Inflammatory macrophage treated with lipopolysaccharide for 4 hours (primary cell): ENCODE data around the gene HEPN1.

Experiments used
- DNase-seq: peaks from one replicate; pipeline ENCODE4 v3.0.0-alpha.2; 2020

The HEPN1 gene

GRCh38 chr11:124902616-124903015 is 16.4 kb upstream of the HEPN1 start:
- no peak for DNase-seq

DNA sequence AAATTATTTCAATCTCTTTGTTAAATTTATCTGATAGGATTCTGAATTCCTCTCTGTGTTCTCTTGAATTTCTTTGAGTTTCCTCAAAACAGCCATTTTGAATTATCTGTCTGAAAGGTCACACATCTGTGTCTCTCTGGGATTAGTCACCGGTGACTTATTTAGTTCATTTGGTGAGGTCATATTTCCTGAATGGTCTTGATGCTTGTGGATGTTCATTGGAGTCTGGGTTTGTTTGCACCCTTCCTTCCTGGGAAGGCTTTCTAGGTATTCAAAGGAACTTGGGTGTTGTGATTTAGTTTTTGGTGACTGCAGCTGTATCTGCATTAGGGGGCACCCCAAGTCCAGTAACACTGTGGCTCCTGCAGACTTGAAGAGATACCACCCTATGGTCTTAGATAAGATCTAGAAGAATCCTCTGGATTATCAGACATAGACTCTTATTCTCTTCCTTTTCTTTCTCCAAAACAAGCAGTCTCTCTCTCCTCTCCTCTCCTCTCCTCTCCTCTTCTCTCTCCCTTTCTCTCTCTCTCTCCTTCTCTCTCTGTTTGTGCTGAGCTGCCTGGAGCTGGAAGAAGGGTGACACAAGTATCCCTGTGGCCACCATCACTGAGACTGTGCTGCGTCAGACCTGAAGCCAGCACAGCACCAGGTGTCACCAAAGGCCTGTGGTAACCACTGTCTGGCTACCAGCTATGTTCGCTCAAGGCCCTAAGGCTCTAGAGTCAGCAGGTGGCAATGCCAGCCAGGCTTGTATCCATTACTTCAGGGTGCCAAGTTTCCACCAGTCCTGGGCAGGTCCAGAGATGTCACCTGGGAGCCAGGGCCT is 3.3 kb upstream of the HEPN1 start:
- peak; percentile 51 for DNase-seq

DNA sequence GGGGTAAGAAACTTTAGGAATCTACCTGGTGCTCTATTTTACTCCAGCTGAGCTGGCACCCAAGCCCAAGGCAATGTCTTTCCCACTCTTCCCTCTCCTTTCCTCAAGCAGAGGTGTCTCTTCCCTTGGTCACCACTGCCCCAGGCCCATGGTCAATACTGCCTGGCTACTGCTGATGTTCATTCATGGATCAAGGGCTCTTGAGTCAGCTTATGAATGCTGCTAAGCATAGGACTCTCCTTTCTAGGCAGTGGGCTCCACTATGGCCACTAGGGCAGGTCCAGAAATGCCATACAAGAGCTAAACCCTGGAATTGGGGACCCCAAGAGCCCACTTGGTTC is 2.7 kb upstream of the HEPN1 start:
- no peak for DNase-seq

- peak; percentile 23 for DNase-seq
These were observed 1.9 kb upstream of the HEPN1 start for GRCh38 chr11:124917115-124917637.

DNA sequence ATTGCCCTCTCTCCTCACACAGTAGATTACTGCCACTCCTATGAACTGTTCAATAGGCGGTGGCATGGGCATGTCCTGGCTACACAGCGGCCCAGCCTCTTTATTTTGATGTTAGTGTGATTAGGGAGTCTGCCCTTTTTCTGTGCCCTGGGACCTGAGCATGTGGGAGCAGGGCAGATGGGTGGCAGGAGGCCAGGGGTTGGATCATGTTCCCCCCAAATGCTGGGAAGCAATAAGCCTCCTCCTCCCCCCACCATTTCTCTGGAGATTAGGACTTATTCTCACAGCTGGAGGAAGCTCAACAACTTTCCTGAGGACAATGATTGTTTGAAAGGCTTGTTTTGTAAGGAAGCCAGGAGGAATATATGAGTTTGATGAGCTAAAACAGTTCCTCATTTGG is 848 bp downstream of the HEPN1 start:
- DNase-seq, result no peak

- DNase-seq, result no peak
These were observed 1.3 kb downstream of the HEPN1 start for GRCh38 chr11:124920356-124920755.

DNA sequence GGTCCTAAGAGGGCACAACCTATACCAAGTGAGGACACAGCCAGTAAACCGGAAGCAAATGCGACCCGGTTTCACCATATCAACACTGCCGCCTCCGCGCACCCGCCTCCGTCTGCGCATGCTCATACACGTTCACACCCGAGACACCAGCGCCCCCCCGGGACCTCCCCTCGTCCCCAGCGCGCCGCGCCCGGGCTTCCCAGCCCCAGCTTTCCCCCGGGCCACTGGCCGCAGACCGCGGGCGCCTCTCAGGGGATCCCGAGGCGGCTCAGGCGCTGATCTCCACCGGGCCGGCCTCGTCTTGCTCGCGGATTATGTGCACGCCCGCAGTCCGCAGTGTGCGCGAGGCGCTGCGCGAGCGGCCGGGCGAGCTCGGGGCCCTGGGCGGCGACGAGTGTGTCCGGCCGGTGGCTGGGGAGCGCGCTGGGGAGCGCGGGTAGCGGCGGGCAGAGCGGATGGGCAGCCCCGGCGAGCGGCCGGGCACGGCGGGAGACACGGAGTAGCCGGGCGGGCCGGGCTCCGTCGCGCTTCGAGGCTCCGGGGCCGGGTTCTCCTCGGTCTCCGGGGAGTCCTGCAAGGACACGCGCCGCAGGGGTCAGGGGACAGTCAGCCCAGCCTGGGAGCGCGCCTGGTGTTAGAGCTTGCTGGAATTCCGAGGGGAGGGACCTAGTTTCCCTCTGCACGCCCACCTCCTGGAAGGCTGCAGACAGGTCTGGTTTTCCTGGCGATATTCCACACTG is 2.0 kb downstream of the HEPN1 start:
- DNase-seq, result peak; percentile 67

DNA sequence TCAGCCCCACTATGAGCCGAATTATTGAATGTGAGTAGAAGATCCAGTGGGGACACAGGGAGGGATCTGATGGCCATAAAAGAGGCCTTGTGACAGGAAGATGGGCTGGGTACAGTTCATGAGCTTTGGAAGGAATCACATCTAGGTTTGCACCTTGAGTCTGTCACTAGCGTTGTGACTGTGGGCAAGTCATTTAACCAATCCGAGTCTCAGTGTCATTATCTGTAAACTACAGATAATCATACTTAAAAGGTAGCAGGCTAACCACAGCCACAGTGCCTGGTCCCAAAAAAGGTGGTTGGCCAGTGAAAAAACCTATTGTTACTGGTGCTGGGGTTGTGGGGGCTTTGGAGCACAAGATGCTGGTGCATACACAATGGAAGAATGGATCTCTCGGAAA is 3.8 kb downstream of the HEPN1 start:
- no peak for DNase-seq

- DNase-seq, result no peak
These were observed 4.2 kb downstream of the HEPN1 start for GRCh38 chr11:124923296-124923695.

DNA sequence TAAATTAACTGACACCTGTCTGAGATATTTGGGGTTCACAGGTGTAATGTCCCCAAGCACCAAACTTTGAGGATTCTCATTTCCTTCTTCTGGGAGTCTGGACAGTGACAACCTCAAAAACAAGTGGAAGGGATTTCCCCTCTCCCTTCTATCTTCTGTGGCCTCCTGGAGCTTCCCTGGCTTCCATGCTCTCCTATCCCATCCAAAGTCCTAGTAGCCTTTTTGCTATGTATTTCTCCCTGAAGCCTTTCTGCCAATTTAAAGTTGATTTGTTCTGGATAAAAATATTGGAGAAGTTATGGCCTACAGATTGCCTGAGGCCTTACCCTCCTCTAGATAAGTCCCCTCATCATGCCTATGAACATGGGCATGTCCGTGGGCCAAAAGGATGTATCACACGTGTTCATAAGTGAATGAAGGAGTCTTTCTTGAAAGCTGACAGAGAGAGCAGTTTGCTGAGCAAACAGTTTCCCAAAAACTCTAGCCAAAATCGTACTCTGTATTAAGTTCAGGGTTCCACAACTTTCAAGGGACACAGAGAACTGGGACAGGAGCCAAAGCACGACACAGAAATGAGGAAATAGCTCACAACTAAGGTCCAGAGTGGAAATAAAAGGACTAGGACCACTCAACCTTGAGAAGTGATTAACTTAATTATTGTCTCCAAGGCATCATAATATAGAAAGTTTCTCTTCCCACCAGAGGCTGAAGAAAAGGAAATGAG is 10.1 kb downstream of the HEPN1 start:
- no peak for DNase-seq

DNA sequence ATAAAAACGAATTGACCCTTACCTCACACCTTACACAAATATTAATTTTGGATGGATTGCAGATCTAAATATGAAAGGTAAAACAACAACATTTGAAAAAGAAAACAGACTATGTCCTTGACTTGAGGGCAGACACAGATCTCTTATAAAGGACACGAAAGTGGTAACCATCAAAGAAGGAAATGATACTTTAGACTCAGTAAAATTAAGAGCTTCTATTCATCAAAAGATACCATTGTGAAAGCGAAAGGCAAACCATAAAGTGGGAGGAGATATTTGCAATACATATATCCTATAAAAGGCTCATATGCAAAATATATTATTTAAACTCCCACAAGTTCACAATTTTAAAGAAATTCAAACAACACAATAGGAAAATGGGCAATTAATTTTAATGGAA is 11.7 kb downstream of the HEPN1 start:
- peak; percentile 68 for DNase-seq

- DNase-seq, result peak; percentile 36
These were observed 16.0 kb downstream of the HEPN1 start for GRCh38 chr11:124934862-124935547.

DNA sequence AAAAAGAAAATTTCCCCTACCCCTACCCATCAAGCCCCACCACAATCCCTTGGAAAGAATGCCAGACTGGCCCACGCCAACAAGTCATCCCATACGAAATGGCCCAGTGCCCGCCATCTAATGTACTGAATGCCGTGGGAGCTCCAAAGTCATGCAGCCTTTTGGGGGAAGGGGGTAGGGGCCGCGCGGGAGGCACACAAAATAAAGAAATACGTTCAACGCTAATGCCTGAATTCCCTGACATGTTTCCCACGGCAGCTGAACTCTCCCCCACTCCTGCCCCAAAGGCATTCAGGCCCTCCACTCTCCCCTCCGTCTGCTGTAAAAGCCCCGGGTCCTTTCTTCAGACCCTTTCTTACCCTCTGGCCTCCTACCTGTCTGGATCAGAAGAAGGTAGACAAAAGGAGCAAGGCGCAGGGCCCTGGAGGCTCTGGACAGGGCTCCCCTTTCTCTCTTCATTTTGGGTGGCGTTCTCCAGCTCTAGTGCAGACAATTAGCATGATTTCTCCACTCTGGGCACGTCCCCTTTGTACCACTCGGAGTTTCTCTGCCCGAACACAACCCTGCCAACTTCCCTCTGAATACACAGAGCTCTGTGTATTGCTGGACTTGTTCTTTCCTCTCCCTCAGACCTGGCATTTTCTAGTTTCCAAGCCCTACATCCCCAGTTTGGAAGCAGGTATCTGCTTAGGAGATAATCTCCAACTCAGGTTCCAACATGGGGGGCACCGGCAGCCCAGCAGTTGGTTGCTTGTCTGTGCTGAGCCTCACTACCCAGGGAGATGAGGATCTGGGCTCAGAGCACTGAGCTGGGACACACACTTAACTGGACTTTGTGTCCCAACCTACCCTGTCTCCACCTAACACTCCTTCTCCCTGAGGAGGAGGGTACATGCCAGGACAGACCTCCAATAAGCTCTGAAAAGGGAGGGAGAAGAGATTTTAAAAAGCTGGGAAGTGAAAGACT is 16.8 kb downstream of the HEPN1 start, which contains the start of gene HEPACAM:
Gene HEPACAM, minus strand, starts transcription at position 500 of the 967 bp plus-strand sequence. Its CDS starts 41 bp downstream, at position 459.
- no peak for DNase-seq

DNA sequence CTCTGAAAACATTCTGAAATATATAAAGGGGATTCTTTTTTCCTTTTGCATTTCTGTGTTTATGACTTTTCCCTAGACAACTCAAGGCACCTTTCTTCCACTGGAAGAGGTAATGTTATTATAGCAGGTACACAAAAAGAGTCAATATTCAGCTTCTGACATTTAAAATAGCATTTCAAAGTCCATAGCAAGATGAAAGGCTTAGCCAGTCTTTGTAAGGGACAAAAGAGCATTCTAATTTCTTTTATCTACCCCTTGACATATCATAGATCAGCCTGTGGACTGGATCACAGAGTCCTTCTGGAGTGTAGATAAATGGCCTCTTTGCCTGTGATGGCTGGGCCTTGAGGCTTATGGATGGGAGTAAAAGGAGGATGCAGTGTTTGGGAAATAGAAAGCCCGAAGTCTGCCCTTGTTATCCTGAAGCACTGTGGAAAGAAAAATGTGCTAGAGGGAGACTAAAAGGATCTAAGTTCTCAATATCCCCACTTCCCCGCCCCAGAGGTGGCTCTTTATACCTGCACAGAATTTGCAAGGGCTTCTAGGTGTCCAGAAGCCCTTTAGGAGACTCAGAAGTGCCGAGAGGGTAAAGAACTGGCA is 18.4 kb downstream of the HEPN1 start:
- DNase-seq, result no peak

DNA sequence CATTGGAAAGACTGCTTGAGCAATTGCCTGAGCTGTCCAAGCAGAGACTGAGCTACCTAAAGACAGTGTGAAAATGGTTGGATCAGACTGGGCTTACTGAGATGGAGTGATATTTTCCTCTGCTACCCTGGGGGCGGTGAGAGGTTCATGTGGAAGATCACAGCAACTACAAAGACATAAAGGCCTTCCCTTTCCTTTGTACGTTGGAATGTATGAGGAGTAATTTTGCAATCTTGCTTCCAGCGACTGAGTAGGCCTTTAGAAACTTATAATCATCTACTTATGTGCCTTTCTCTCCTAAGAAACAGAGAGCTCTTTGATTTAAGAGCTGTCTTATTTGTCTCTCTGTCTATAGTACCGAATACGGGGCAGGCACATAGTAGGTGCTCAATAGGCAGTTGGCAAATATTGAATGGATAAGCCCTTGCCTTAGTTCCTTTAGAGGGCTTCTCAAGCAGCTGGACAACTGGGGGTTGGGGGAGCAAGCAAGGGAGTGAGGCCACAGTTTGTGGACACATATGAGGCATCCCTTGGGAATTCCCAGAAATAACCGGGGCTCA is 19.2 kb downstream of the HEPN1 start:
- no peak for DNase-seq

GRCh38 chr11:124938970-124939369 is 19.9 kb downstream of the HEPN1 start:
- no peak for DNase-seq

DNA sequence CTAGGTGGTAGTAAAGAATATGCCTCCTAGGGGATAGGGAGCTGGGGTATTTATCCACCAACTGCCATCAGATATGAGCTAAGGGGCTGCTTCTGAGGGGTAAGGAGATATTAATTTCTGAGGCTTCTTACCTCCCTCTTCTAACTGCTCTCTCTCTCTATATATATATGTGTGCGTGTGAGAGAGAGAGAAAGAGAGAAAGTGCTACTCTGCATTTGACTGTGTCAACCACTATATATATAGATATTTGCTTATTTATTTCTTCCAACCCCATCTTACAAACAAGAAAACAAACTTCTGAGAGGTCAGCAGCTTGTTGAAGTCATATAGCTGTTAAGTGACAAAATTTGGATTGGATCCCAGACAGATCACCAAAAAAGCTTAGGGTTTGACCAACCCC is 22.7 kb downstream of the HEPN1 start:
- no peak for DNase-seq

GRCh38 chr11:124942466-124943253 is 23.6 kb downstream of the HEPN1 start:
- no peak for DNase-seq

- DNase-seq, result no peak
These were observed 24.2 kb downstream of the HEPN1 start for GRCh38 chr11:124943254-124943616.

DNA sequence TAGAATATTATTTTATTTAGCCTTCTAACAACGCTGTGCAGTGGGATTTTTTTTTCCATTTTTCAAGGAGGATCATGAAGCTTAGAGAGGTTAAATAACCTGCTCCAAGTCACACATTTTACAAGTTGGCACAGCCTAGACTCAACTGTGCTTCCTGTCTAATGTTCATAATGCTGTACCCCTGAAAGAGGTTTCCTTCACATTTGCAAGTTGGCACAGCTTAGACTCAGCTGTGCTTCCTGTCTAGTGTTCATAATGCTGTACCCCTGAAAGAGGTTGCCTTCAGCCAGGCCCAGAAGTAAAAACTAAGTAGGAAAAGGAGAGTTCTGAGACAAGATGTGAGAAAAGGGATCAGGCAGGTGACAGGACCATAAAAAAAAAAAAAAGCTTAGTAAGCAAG is 24.7 kb downstream of the HEPN1 start:
- DNase-seq, result no peak
